Measurements from ENCODE around the gene RCOR2. TPM values are rescaled to one million over a fixed set of nuclear protein-coding genes. Genes with fewer than 3 reads are reported as not detected.

The RCOR2 gene
- total RNA-seq, 1 donor from 2014 or later, result 0.26 TPM

GRCh38 chr11:63887386-63887999 is 29.5 kb downstream of the RCOR2 start:
- Mint-ChIP-seq H3K27me3 (no peaks in the 10 kb centered on the region), H3K4me3 (peak overlapping the region; percentile 91), H3K9me3 (no peaks in the 10 kb centered on the region), H3K36me3 (ENCODE audit: low read depth) (peaks cover 8% of the 10 kb centered on the region), H3K4me1 (peaks cover 71% of the 10 kb centered on the region), H3K27ac (peak overlapping the region; percentile 70)
- no peak for DNase-seq
- intact Hi-C loops (cut with micrococcal nuclease), result no loop called here

GRCh38 chr11:63884196-63884932 is 32.6 kb downstream of the RCOR2 start:
- Mint-ChIP-seq H3K27ac (peak overlapping the region; percentile 22), H3K9me3 (no peaks in the 10 kb centered on the region)
- DNase-seq, result no peak

GRCh38 chr11:63883791-63884190 is 33.2 kb downstream of the RCOR2 start:
- H3K27me3 Mint-ChIP-seq, result no peaks in the 10 kb centered on the region
- intact Hi-C loops (cut with micrococcal nuclease), result no loop called here
- peaks cover 55% of the 10 kb centered on the region for H3K4me1 Mint-ChIP-seq
- H3K27ac Mint-ChIP-seq, result no peak overlapping the region
- no peak overlapping the region for H3K4me3 Mint-ChIP-seq
- DNase-seq, result no peak
- H3K9me3 Mint-ChIP-seq, result no peaks in the 10 kb centered on the region
- peaks cover 13% of the 10 kb centered on the region for H3K36me3 Mint-ChIP-seq (ENCODE audit: low read depth)

More at GRCh38 chr11:63884196-63884932, 32.6 kb downstream of the RCOR2 start:
- peaks cover 61% of the 10 kb centered on the region for H3K4me1 Mint-ChIP-seq
- intact Hi-C loops (cut with micrococcal nuclease), result no loop called here
- peaks cover 11% of the 10 kb centered on the region for H3K36me3 Mint-ChIP-seq (ENCODE audit: low read depth)
- H3K4me3 Mint-ChIP-seq, result no peak overlapping the region
- no peaks in the 10 kb centered on the region for H3K27me3 Mint-ChIP-seq

GRCh38 chr11:63882555-63883242 is 34.3 kb downstream of the RCOR2 start:
- H3K4me3 Mint-ChIP-seq, result no peak overlapping the region
- peaks cover 15% of the 10 kb centered on the region for H3K36me3 Mint-ChIP-seq (ENCODE audit: low read depth)
- no peak for DNase-seq
- H3K27me3 Mint-ChIP-seq, result no peaks in the 10 kb centered on the region
- intact Hi-C loops (cut with micrococcal nuclease), result no loop called here
- peaks cover 47% of the 10 kb centered on the region for H3K4me1 Mint-ChIP-seq
- no peaks in the 10 kb centered on the region for H3K9me3 Mint-ChIP-seq
- H3K27ac Mint-ChIP-seq, result no peak overlapping the region

GRCh38 chr11:63880403-63880790 is 36.6 kb downstream of the RCOR2 start:
- Mint-ChIP-seq H3K9me3 (no peaks in the 10 kb centered on the region), H3K4me3 (no peak overlapping the region), H3K27ac (peak overlapping the region; percentile 27), H3K36me3 (ENCODE audit: low read depth) (peaks cover 20% of the 10 kb centered on the region), H3K4me1 (peaks cover 39% of the 10 kb centered on the region), H3K27me3 (no peaks in the 10 kb centered on the region)
- intact Hi-C loops (cut with micrococcal nuclease), result no loop called here
- no peak for DNase-seq

GRCh38 chr11:63879598-63880402 is 37.2 kb downstream of the RCOR2 start:
- H3K4me1 Mint-ChIP-seq, result peaks cover 40% of the 10 kb centered on the region
- no peak overlapping the region for H3K27ac Mint-ChIP-seq

GRCh38 chr11:63877658-63878241 is 39.2 kb downstream of the RCOR2 start:
- H3K36me3 Mint-ChIP-seq (ENCODE audit: low read depth), result peaks cover 23% of the 10 kb centered on the region
- peaks cover 32% of the 10 kb centered on the region for H3K4me1 Mint-ChIP-seq
- no peak overlapping the region for H3K4me3 Mint-ChIP-seq
- no peaks in the 10 kb centered on the region for H3K9me3 Mint-ChIP-seq
- no peaks in the 10 kb centered on the region for H3K27me3 Mint-ChIP-seq
- DNase-seq, result no peak
- no peak overlapping the region for H3K27ac Mint-ChIP-seq
- intact Hi-C loops (cut with micrococcal nuclease), result no loop called here

More at GRCh38 chr11:63879598-63880402, 37.2 kb downstream of the RCOR2 start:
- no peak overlapping the region for H3K4me3 Mint-ChIP-seq
- no peaks in the 10 kb centered on the region for H3K9me3 Mint-ChIP-seq
- no peak for DNase-seq
- peaks cover 21% of the 10 kb centered on the region for H3K36me3 Mint-ChIP-seq (ENCODE audit: low read depth)
- no peaks in the 10 kb centered on the region for H3K27me3 Mint-ChIP-seq
- intact Hi-C loops (cut with micrococcal nuclease), result no loop called here

GRCh38 chr11:63876616-63877015 is 40.3 kb downstream of the RCOR2 start:
- intact Hi-C loops (cut with micrococcal nuclease), result no loop called here
- no peak overlapping the region for H3K4me3 Mint-ChIP-seq
- no peaks in the 10 kb centered on the region for H3K9me3 Mint-ChIP-seq
- H3K36me3 Mint-ChIP-seq (ENCODE audit: low read depth), result peaks cover 20% of the 10 kb centered on the region
- H3K27me3 Mint-ChIP-seq, result no peaks in the 10 kb centered on the region
- no peak overlapping the region for H3K27ac Mint-ChIP-seq
- no peak for DNase-seq
- peaks cover 38% of the 10 kb centered on the region for H3K4me1 Mint-ChIP-seq

GRCh38 chr11:63875506-63876065 is 41.4 kb downstream of the RCOR2 start:
- intact Hi-C loops (cut with micrococcal nuclease), result no loop called here
- Mint-ChIP-seq H3K36me3 (ENCODE audit: low read depth) (peaks cover 17% of the 10 kb centered on the region), H3K27me3 (no peaks in the 10 kb centered on the region), H3K4me1 (peaks cover 37% of the 10 kb centered on the region), H3K27ac (no peak overlapping the region), H3K9me3 (no peaks in the 10 kb centered on the region), H3K4me3 (no peak overlapping the region)
- no peak for DNase-seq

- no peaks in the 10 kb centered on the region for H3K27me3 Mint-ChIP-seq
- H3K9me3 Mint-ChIP-seq, result no peaks in the 10 kb centered on the region
- no peak overlapping the region for H3K4me3 Mint-ChIP-seq
- H3K4me1 Mint-ChIP-seq, result peaks cover 37% of the 10 kb centered on the region
- H3K36me3 Mint-ChIP-seq (ENCODE audit: low read depth), result peaks cover 18% of the 10 kb centered on the region
- no peak overlapping the region for H3K27ac Mint-ChIP-seq
- intact Hi-C loops (cut with micrococcal nuclease), result no loop called here
- no peak for DNase-seq
Observed at GRCh38 chr11:63874511-63874910, 42.5 kb downstream of the RCOR2 start.

- Mint-ChIP-seq H3K4me1 (peaks cover 48% of the 10 kb centered on the region), H3K4me3 (no peak overlapping the region), H3K27ac (peak overlapping the region; percentile 37), H3K9me3 (no peaks in the 10 kb centered on the region), H3K36me3 (ENCODE audit: low read depth) (peaks cover 19% of the 10 kb centered on the region), H3K27me3 (no peaks in the 10 kb centered on the region)
- intact Hi-C loops (cut with micrococcal nuclease), result no loop called here
- no peak for DNase-seq
Observed at GRCh38 chr11:63873311-63873710, 43.7 kb downstream of the RCOR2 start.

- Mint-ChIP-seq H3K9me3 (no peaks in the 10 kb centered on the region), H3K4me3 (no peak overlapping the region), H3K36me3 (ENCODE audit: low read depth) (peaks cover 20% of the 10 kb centered on the region), H3K27ac (no peak overlapping the region), H3K4me1 (peaks cover 48% of the 10 kb centered on the region), H3K27me3 (no peaks in the 10 kb centered on the region)
- intact Hi-C loops (cut with micrococcal nuclease), result loop anchor here (1.0 kb wide), 1 partner anchor 35 kb away; no protein-coding TSS in a partner anchor
- DNase-seq, result no peak
Observed at GRCh38 chr11:63872800-63873197, 44.2 kb downstream of the RCOR2 start.
